Umbilical cord (tissue), 2 donors: ENCODE data around the gene SMNDC1. TPM values are rescaled to one million over a fixed set of nuclear protein-coding genes. Genes with fewer than 3 reads are reported as not detected.
"Not testable (repeated sequence)": the region's sequence is repeated elsewhere in the genome, so short reads cannot be mapped to it uniquely, and the experiment has no call there.

Source experiments
- DNase-seq: peaks from one replicate; pipeline ENCODE4 v3.0.0-alpha.2; 2015; ENCODE audit warnings: low spot score
- total RNA-seq: library from RNA; depleted of rRNA; stranded (reverse); fragments of >200 nt; gene quantifications from one replicate; pipeline ENCODE4 v1.2.3, GENCODE V29; 2014; ENCODE audit warnings: low replicate concordance; ENCODE audit not compliant: insufficient read depth

SMNDC1 gene
- total RNA-seq, 1 donor from 2014 or later = 17.1 TPM

DNA sequence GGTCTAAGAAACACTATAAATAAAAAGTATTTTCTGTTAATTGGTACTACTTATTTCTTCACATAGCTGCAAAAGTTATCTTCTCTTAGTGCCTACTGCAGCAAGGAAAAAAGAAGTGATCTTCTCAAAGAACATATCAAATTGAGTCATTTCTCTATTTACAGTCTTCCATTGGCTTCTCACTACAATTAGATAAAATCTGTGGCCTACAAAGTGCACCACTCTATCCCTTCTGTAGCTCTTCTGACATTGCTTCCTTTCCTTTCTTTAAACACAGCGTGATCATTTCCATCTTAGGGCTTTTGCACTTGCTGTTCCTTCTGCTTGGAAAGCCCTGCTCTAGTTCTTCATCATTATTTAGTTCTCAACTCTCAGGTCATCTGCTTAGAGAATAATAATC lies 52.6 kb downstream of the SMNDC1 start:
- DNase-seq = no peak

DNA sequence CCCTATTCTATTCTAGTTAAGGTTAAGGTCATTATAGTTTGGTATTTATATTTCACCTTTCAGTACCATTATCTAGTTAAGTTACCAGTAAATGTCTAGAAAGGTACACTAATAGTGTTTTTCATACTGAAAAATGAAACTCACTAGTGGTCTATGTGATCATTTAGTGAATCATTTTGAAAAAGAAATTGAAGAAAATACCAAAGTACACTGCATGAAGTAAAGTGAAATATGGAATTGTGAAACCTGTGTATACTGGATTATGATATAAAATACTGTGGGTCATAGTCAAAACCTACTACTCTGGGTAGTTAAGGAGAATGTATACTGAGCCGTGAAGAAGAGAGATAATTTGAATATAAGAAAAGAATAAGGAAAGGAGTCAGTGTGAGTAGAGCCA lies 53.3 kb downstream of the SMNDC1 start:
- not testable (repeated sequence) for DNase-seq

GRCh38 chr10:110249489-110249888 lies 55.2 kb downstream of the SMNDC1 start:
- DNase-seq = not testable (repeated sequence)

- DNase-seq = not testable (repeated sequence)
Measured at GRCh38 chr10:110247833-110248232, 56.9 kb downstream of the SMNDC1 start.

DNA sequence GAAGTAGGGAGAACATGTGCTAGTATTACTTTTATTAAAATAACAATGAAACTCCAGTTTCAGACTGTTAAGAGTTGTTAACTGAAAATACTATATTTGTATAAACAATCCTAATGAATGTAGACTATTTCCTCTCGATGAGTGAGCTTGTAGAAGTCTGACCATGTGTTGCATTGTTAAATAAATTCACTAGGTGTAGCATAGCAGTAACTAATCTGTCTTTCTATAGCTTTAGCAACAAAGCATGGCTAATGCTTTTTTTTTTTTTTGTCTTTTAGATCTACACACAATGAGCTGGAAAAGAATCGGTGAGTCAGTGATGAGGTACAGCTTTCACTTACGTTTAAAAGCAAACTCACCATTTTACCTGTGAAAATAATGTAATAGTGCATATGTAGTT lies 60.2 kb downstream of the SMNDC1 start:
- no peak for DNase-seq

GRCh38 chr10:110242511-110242910 lies 62.2 kb downstream of the SMNDC1 start:
- no peak for DNase-seq

GRCh38 chr10:110241841-110242240 lies 62.9 kb downstream of the SMNDC1 start:
- no peak for DNase-seq

- no peak for DNase-seq
Measured at GRCh38 chr10:110241407-110241806, 63.3 kb downstream of the SMNDC1 start.

Other genes with a start within 250 kb of the SMNDC1 start
- gene MXI1, start 97.3 kb downstream of the SMNDC1 start, total RNA-seq = 81.6 TPM
- 7.2 TPM for gene DUSP5, start 193.0 kb upstream of the SMNDC1 start, total RNA-seq